Measurements from ENCODE around the gene RTP3. TPM values are rescaled to one million over a fixed set of nuclear protein-coding genes. Genes with fewer than 3 reads are reported as not detected.

RTP3 gene
- total and polyA plus RNA-seq, 2 experiments from 2014 or later: 0.16 TPM; not detected in 1

GRCh38 chr3:46549408-46549904, 51.7 kb downstream of the RTP3 start (continued):
- TF ChIP-seq REST (IDR thresholded peaks at IDR 0.05; ENCODE audit: unreplicated experiment): no peak
- TF ChIP-seq STAT1 (IDR thresholded peaks at IDR 0.05; ENCODE audit: unreplicated experiment): no peak
- TF ChIP-seq CREB1 (CRISPR knock-in tag; IDR thresholded peaks at IDR 0.05; ENCODE audit: low read depth): no peak
- no peak for TF ChIP-seq JUNB (IDR thresholded peaks at IDR 0.05; ENCODE audit: unreplicated experiment)

- Histone ChIP-seq H3K36me3 (ENCODE audit: insufficient read depth) (peaks cover 10% of the 10 kb centered on the region), H3K4me3 (no peak overlapping the region), H3K27ac (ENCODE audit: low read depth) (peak overlapping the region; percentile 79; the same call in 1 of the 2 replicates), H3K4me2 (no peak overlapping the region), H3K4me1 (ENCODE audit: insufficient read depth) (peaks cover 22% of the 10 kb centered on the region), H3K27me3 (ENCODE audit: insufficient read depth) (no peaks in the 10 kb centered on the region), H3K9me2 (ENCODE audit: insufficient read depth) (peaks cover 4% of the 10 kb centered on the region; the same call in 1 of the 2 replicates), H4K20me1 (replicated peaks; ENCODE audit: insufficient read depth) (no peaks in the 10 kb centered on the region), H2AFZ (no peak overlapping the region), H3F3A (replicated peaks; ENCODE audit: low read depth) (peaks cover 6% of the 10 kb centered on the region; the same call in 1 of the 2 replicates), H3K79me2 (replicated peaks; ENCODE audit: insufficient read depth) (peaks cover 5% of the 10 kb centered on the region; the same call in 1 of the 2 replicates)
- 0 out of 2 replicates have a peak overlapping the region, but pooled peaks have one; percentile 24 for H3K27ac Mint-ChIP-seq
- H3K27me3 Mint-ChIP-seq (ENCODE audit: insufficient read depth, low read depth, poor library complexity): peaks cover 18% of the 10 kb centered on the region
- ATAC-seq (no peak), DNase-seq (ENCODE audit: low spot score) (no peak)
- peaks cover 33% of the 10 kb centered on the region for H3K4me1 Mint-ChIP-seq
- H3K36me3 Mint-ChIP-seq (ENCODE audit: low read depth): peaks cover 46% of the 10 kb centered on the region
- H3K4me3 Mint-ChIP-seq: no peak overlapping the region
- H3K9me3 Mint-ChIP-seq: peaks cover 38% of the 10 kb centered on the region
- TF ChIP-seq CTCF (conservative IDR thresholded peaks at IDR 0.05; ENCODE audit: low read depth in 2 of 2): no peak
- TF ChIP-seq ZNF114 (CRISPR knock-in tag; IDR thresholded peaks at IDR 0.05): no peak
- no peak for TF ChIP-seq REST (IDR thresholded peaks at IDR 0.05; ENCODE audit: unreplicated experiment)
- no peak for TF ChIP-seq JUNB (IDR thresholded peaks at IDR 0.05; ENCODE audit: unreplicated experiment)
- TF ChIP-seq EZH2phosphoT487 (IDR thresholded peaks at IDR 0.05; ENCODE audit: unreplicated experiment): no peak
- TF ChIP-seq ETS1 (IDR thresholded peaks at IDR 0.05): no peak
- no peak for TF ChIP-seq CREB1 (CRISPR knock-in tag; IDR thresholded peaks at IDR 0.05; ENCODE audit: low read depth)
- TF ChIP-seq STAT1 (IDR thresholded peaks at IDR 0.05; ENCODE audit: unreplicated experiment): no peak
These were observed 52.2 kb downstream of the RTP3 start for GRCh38 chr3:46549989-46550388.

Measured in GM23338 (cell line).